ENCODE data around the gene DGKA. TPM values are rescaled to one million over a fixed set of nuclear protein-coding genes. Genes with fewer than 3 reads are reported as not detected.

DGKA gene
- total and polyA plus RNA-seq, 2 of the 4 experiments (the other 2 are of a cell fraction), result 71.9 to 75.1 TPM

GRCh38 chr12:55997535-55997859, 66.5 kb downstream of the DGKA start:
- no TSS peak for BruUV-seq (replicated peaks)
- CTCF ChIA-PET, result interaction anchor here (0.6 to 1.5 kb wide), 2 partner anchors 32 to 43 kb away, joined by 3 to 11 read pairs; no protein-coding TSS in a partner anchor

More at GRCh38 chr12:55997535-55997859, 66.5 kb downstream of the DGKA start:
- WGBS, 2 experiments (ENCODE audit: extremely low coverage in 2 of 2, insufficient read length in 1 of 2), result 0% methylated on average over 1 of the region's 5 CpGs; no CpG with 5 or more reads in 1 of the 2 experiments
- H3K27ac ChIP-seq (ENCODE audit: insufficient read depth, low read length), result peak overlapping the region; percentile 66
- H2BK120ac ChIP-seq (ENCODE audit: low read depth, low read length), result peak overlapping the region; percentile 4; the same call in 1 of the 2 replicates
- peak overlapping the region; percentile 96 for H3K14ac ChIP-seq (replicated peaks; ENCODE audit: low read depth, low read length)
- peak overlapping the region; percentile 84 for H2AK9ac ChIP-seq (replicated peaks; ENCODE audit: low read depth, low read length, poor library complexity)
- peak overlapping the region; percentile 88 for H3K4ac ChIP-seq (ENCODE audit: low read depth, low read length)
- H3K9me1 ChIP-seq (ENCODE audit: insufficient read depth, low read length), result peaks cover 5% of the 10 kb centered on the region; the same call in 1 of the 2 replicates
- H3K18ac ChIP-seq (ENCODE audit: low read depth, low read length), result peak overlapping the region; percentile 43
- no peaks in the 10 kb centered on the region for H3K9me3 ChIP-seq (ENCODE audit: control insufficient read depth, insufficient read depth, low read length)
- H3K36me3 ChIP-seq (ENCODE audit: control insufficient read depth, insufficient read depth, low read length), result peaks cover 13% of the 10 kb centered on the region
- peak overlapping the region; percentile 23; the same call in 1 of the 3 replicates for H2BK15ac ChIP-seq (ENCODE audit: low read depth, low read length)
- peak overlapping the region; percentile 58 for H2BK5ac ChIP-seq (ENCODE audit: low read depth, low read length, poor library complexity, severe bottlenecking)
- no peak for TF ChIP-seq RCOR1 (IDR thresholded peaks at IDR 0.05; ENCODE audit: insufficient replicate concordance, low read length)
- no peak for TF ChIP-seq CTCF (conservative IDR thresholded peaks at IDR 0.05; ENCODE audit: low read depth, low read length)
- TF ChIP-seq FOS (IDR thresholded peaks at IDR 0.05; ENCODE audit: low read depth, low read length), result no peak
- TF ChIP-seq SMC3 (IDR thresholded peaks at IDR 0.05; ENCODE audit: low read depth, low read length), result no peak
- TF ChIP-seq RAD21 (IDR thresholded peaks at IDR 0.05; ENCODE audit: low read length), result no peak
- no peak for TF ChIP-seq CHD1 (IDR thresholded peaks at IDR 0.05; ENCODE audit: low read depth, low read length)
- no peak for TF ChIP-seq USF2 (IDR thresholded peaks at IDR 0.05; ENCODE audit: low read depth, low read length)
- no peak for TF ChIP-seq NFE2L2 (IDR thresholded peaks at IDR 0.05; ENCODE audit: low read depth, low read length)
- TF ChIP-seq MAFK (IDR thresholded peaks at IDR 0.05; ENCODE audit: low read depth, low read length), result no peak
- no peak for TF ChIP-seq CEBPB (IDR thresholded peaks at IDR 0.05; ENCODE audit: low read depth, low read length)
- no peak for TF ChIP-seq BHLHE40 (IDR thresholded peaks at IDR 0.05; ENCODE audit: low read depth, low read length)
- TF ChIP-seq RFX5 (IDR thresholded peaks at IDR 0.05; ENCODE audit: low read depth, low read length), result no peak
- no peak for TF ChIP-seq MAZ (IDR thresholded peaks at IDR 0.05; ENCODE audit: borderline replicate concordance, low read depth, low read length)
- in situ Hi-C loops (cut with MboI; ENCODE audit: low sequenced_read_pairs) (loop anchor here (5.0 kb wide), 1 partner anchor 40 kb away; no protein-coding TSS in a partner anchor), intact Hi-C loops (cut with micrococcal nuclease) (loop anchor here (10.0 kb wide), 1 partner anchor 107 kb away; the partner anchor contains the start of gene PA2G4), dilution Hi-C loops (cut with HindIII; ENCODE audit: low sequenced_read_pairs, unreplicated experiment) (no loop called here)
- H2AK5ac ChIP-seq (ENCODE audit: low read depth, low read length), result peak overlapping the region; percentile 46
- DNase-seq, result no peak
- peak overlapping the region; percentile 60 for H3K56ac ChIP-seq (ENCODE audit: extremely low read depth, insufficient read depth, low read length)
- peak overlapping the region; percentile 48 to 95 for H4K8ac ChIP-seq (ENCODE audit: low read depth in 2 of 2, low read length in 2 of 2)
- H3K4me3 ChIP-seq (ENCODE audit: insufficient read depth, low read depth, low read length), result peak overlapping the region; percentile 68
- no peaks in the 10 kb centered on the region for H3K27me3 ChIP-seq (ENCODE audit: control insufficient read depth, insufficient read depth, low read length)
- H2BK20ac ChIP-seq (ENCODE audit: low read depth, low read length), result no peak overlapping the region
- peak overlapping the region; percentile 94 for H3K23ac ChIP-seq (ENCODE audit: low read depth, low read length)
- peak overlapping the region; percentile 76 for H4K91ac ChIP-seq (ENCODE audit: insufficient read depth, low read depth, low read length)
- POLR2A ChIA-PET (ENCODE audit: unreplicated experiment), result no interaction called here
- H3K79me1 ChIP-seq (ENCODE audit: low read depth in 1 of 2, low read length in 2 of 2), result peaks cover 5 to 16% of the 10 kb centered on the region in 2 experiments
- H3K9ac ChIP-seq (ENCODE audit: low read depth, low read length), result peak overlapping the region; percentile 83
- ATAC-seq (ENCODE audit: low read depth), result peak; percentile 2; the same call in 1 of the 2 replicates
- H3K4me2 ChIP-seq (ENCODE audit: low read depth, low read length), result peak overlapping the region; percentile 92
- peaks cover 4% of the 10 kb centered on the region for H3K4me1 ChIP-seq (ENCODE audit: control insufficient read depth, insufficient read depth, low read length)
- H4K20me1 ChIP-seq (ENCODE audit: insufficient read depth, low read length), result no peaks in the 10 kb centered on the region; the same call in 1 of the 2 replicates
- peak overlapping the region; percentile 97 for H2AFZ ChIP-seq (replicated peaks; ENCODE audit: low read length, poor library complexity)
- H4K5ac ChIP-seq (ENCODE audit: low read depth, low read length), result peak overlapping the region; percentile 72

Data from IMR-90 (cell line).